ENCODE measurements around the gene ACP4. TPM values are rescaled to one million over a fixed set of nuclear protein-coding genes. Genes with fewer than 3 reads are reported as not detected.
A peak's percentile ranks its signal among the peaks of the same experiment; 100 is the strongest.
"Not testable (repeated sequence)": the region's sequence is repeated elsewhere in the genome, so short reads cannot be mapped to it uniquely, and the experiment has no call there.

ACP4 gene
- total RNA-seq, 2 donors from 2014 or later: not detected

- no peaks in the 10 kb centered on the region for H3K4me1 ChIP-seq (ENCODE audit: control insufficient read depth, insufficient read depth, low read length)
- Mint-ChIP-seq H3K4me1 (peaks cover 11% of the 10 kb centered on the region), H3K4me3 (peak overlapping the region; percentile 90), H3K27me3 (ENCODE audit: insufficient read depth) (peaks cover 29% of the 10 kb centered on the region), H3K36me3 (ENCODE audit: low read depth) (peaks cover 24% of the 10 kb centered on the region), H3K9me3 (no peaks in the 10 kb centered on the region), H3K27ac (peak overlapping the region; percentile 100)
- WGBS, 2 experiments (ENCODE audit: insufficient coverage in 1 of 2, insufficient read length in 1 of 2): 0 to 2% methylated on average over 12 to 62 of the region's 62 CpGs
- peaks cover 11% of the 10 kb centered on the region for H3K27me3 ChIP-seq (ENCODE audit: control insufficient read depth, insufficient read depth, low read length, poor library complexity, severe bottlenecking)
- peaks cover 27% of the 10 kb centered on the region for H3K36me3 ChIP-seq (ENCODE audit: control insufficient read depth, insufficient read depth, low read length)
- peak overlapping the region; percentile 99 for H3K9ac ChIP-seq (ENCODE audit: extremely low read depth, low read length, poor library complexity, severe bottlenecking)
- H3K27ac ChIP-seq (ENCODE audit: low read depth, low read length): peak overlapping the region; percentile 100
- H3K9me3 ChIP-seq (ENCODE audit: control insufficient read depth, low read length): no peaks in the 10 kb centered on the region
- H3K4me3 ChIP-seq (ENCODE audit: low read length): peak overlapping the region; percentile 100
- peak; percentile 99 for DNase-seq
- TF ChIP-seq CTCF (conservative IDR thresholded peaks at IDR 0.05): no peak
Observed at GRCh38 chr19:50804420-50805272, 14.4 kb downstream of the ACP4 start.

GRCh38 chr19:50808856-50809255 is 18.6 kb downstream of the ACP4 start:
- no peak overlapping the region for H3K4me3 ChIP-seq (ENCODE audit: low read length)
- peaks cover 56% of the 10 kb centered on the region for H3K27me3 Mint-ChIP-seq (ENCODE audit: insufficient read depth)
- H3K9me3 Mint-ChIP-seq: no peaks in the 10 kb centered on the region
- no peak overlapping the region for H3K27ac ChIP-seq (ENCODE audit: low read depth, low read length)
- H3K27me3 ChIP-seq (ENCODE audit: control insufficient read depth, insufficient read depth, low read length, poor library complexity, severe bottlenecking): peaks cover 23% of the 10 kb centered on the region
- no peaks in the 10 kb centered on the region for H3K4me1 Mint-ChIP-seq
- no peaks in the 10 kb centered on the region for H3K4me1 ChIP-seq (ENCODE audit: control insufficient read depth, insufficient read depth, low read length)
- H3K36me3 ChIP-seq (ENCODE audit: control insufficient read depth, insufficient read depth, low read length): no peaks in the 10 kb centered on the region
- DNase-seq: no peak
- H3K4me3 Mint-ChIP-seq: no peak overlapping the region
- WGBS, 2 experiments (ENCODE audit: insufficient coverage in 1 of 2, insufficient read length in 1 of 2): 66 to 100% methylated on average over 1 of the region's 1 CpG
- H3K36me3 Mint-ChIP-seq (ENCODE audit: low read depth): no peaks in the 10 kb centered on the region
- no peak overlapping the region for H3K9ac ChIP-seq (ENCODE audit: extremely low read depth, low read length, poor library complexity, severe bottlenecking)
- no peaks in the 10 kb centered on the region for H3K9me3 ChIP-seq (ENCODE audit: control insufficient read depth, low read length)
- H3K27ac Mint-ChIP-seq: no peak overlapping the region
- TF ChIP-seq CTCF (conservative IDR thresholded peaks at IDR 0.05): no peak

GRCh38 chr19:50811622-50812238 is 21.5 kb downstream of the ACP4 start:
- WGBS, 2 experiments (ENCODE audit: insufficient coverage in 1 of 2, insufficient read length in 1 of 2): 82 to 100% methylated on average over 2 to 3 of the region's 3 CpGs
- H3K36me3 ChIP-seq (ENCODE audit: control insufficient read depth, insufficient read depth, low read length); H3K9me3 Mint-ChIP-seq; H3K4me1 Mint-ChIP-seq; H3K9me3 ChIP-seq (ENCODE audit: control insufficient read depth, low read length); H3K9ac ChIP-seq (ENCODE audit: extremely low read depth, low read length, poor library complexity, severe bottlenecking); H3K27ac Mint-ChIP-seq; H3K36me3 Mint-ChIP-seq (ENCODE audit: low read depth); H3K4me1 ChIP-seq (ENCODE audit: control insufficient read depth, insufficient read depth, low read length); H3K4me3 ChIP-seq (ENCODE audit: low read length); H3K4me3 Mint-ChIP-seq; H3K27ac ChIP-seq (ENCODE audit: low read depth, low read length); DNase-seq: not testable (repeated sequence)
- peaks cover 78% of the 10 kb centered on the region for H3K27me3 Mint-ChIP-seq (ENCODE audit: insufficient read depth)
- peaks cover 29% of the 10 kb centered on the region for H3K27me3 ChIP-seq (ENCODE audit: control insufficient read depth, insufficient read depth, low read length, poor library complexity, severe bottlenecking)
